Uterus (tissue), 4 donors: Measurements from ENCODE around the gene UBAP1. TPM values are rescaled to one million over a fixed set of nuclear protein-coding genes. Genes with fewer than 3 reads are reported as not detected.
A peak's percentile ranks its signal among the peaks of the same experiment; 100 is the strongest.

ENCODE experiments used
- DNase-seq, 2 donors: peaks; one replicate each; pipeline ENCODE4 v3.0.0-alpha.2; 2019 to 2020
- H3K27ac ChIP-seq, 2 donors: fragments of 200-600 bp; sonication (generic); 1 replicate in 1 of 2; 2 replicates in 1 of 2; pipeline ENCODE4 v1.5.1; 2016 to 2018
- H3K27me3 ChIP-seq, 2 donors: fragments of 200-600 bp; sonication (generic); one replicate each; pipeline ENCODE4 v1.5.1; 2018 to 2019; ENCODE audit warnings: control low read depth in 1 of 2
- H3K36me3 ChIP-seq, 2 donors: fragments of 200-600 bp; sonication (generic); one replicate each; pipeline ENCODE4 v1.5.1; 2019; ENCODE audit warnings: control low read depth in 1 of 2
- H3K4me1 ChIP-seq, 2 donors: fragments of 200-600 bp; sonication (generic); one replicate each; pipeline ENCODE4 v1.5.1; 2018 to 2019; ENCODE audit warnings: control low read depth in 1 of 2
- H3K4me3 ChIP-seq, 2 donors: fragments of 200-600 bp; sonication (generic); 1 replicate in 1 of 2; 2 replicates in 1 of 2; pipeline ENCODE4 v1.5.1; 2018 to 2019; ENCODE audit warnings: mild to moderate bottlenecking in 1 of 2
- H3K9me3 ChIP-seq, 2 donors: fragments of 200-600 bp; sonication (generic); one replicate each; pipeline ENCODE4 v1.5.1; 2019; ENCODE audit warnings: control low read depth in 1 of 2
- POLR2A ChIP-seq, 2 donors: fragments of 450-650 bp; IDR thresholded peaks; one replicate each; pipeline ENCODE4 v1.6.1; 2016; ENCODE audit warnings: antibody characterized with exemption in 2 of 2, mild to moderate bottlenecking in 1 of 2, moderate library complexity in 1 of 2
- intact Hi-C: fragments of 100-400 bp; cut with DNase I; formaldehyde crosslinking; loops from one replicate; pipeline ENCODE4 v1.15.1; 2023; ENCODE audit warnings: low total_unique reads
- total RNA-seq, 4 donors: library from RNA; depleted of rRNA in 3 of 4; stranded (reverse); fragments of >200 nt in 3 of 4; gene quantifications; one replicate each; pipeline versions ENCODE4 v1.1.0 to v1.2.4, GENCODE V29; 2014 to 2023
- TF ChIP-seq, protein P1 (sequence below), 4 experiments: fragments of 200-600 bp in 2 of 4; fragments of 450-650 bp in 2 of 4; sonication (generic) in 2 of 4; IDR thresholded peaks; one replicate each; pipeline ENCODE4 v1.5.1; 2016 to 2019; ENCODE audit warnings: antibody characterized with exemption in 4 of 4, mild to moderate bottlenecking in 2 of 4, moderate library complexity in 1 of 4
- donor health status: DM: yes; HTN: yes; CAD: no.

The UBAP1 gene
- total RNA-seq, 4 donors from 2014 or later, result 17.1 to 60.4 (median 24.9) TPM

GRCh38 chr9:34254966-34255825 is 76.4 kb downstream of the UBAP1 start:
- intact Hi-C loops, result no loop called here
- TF ChIP-seq, protein P1, sequence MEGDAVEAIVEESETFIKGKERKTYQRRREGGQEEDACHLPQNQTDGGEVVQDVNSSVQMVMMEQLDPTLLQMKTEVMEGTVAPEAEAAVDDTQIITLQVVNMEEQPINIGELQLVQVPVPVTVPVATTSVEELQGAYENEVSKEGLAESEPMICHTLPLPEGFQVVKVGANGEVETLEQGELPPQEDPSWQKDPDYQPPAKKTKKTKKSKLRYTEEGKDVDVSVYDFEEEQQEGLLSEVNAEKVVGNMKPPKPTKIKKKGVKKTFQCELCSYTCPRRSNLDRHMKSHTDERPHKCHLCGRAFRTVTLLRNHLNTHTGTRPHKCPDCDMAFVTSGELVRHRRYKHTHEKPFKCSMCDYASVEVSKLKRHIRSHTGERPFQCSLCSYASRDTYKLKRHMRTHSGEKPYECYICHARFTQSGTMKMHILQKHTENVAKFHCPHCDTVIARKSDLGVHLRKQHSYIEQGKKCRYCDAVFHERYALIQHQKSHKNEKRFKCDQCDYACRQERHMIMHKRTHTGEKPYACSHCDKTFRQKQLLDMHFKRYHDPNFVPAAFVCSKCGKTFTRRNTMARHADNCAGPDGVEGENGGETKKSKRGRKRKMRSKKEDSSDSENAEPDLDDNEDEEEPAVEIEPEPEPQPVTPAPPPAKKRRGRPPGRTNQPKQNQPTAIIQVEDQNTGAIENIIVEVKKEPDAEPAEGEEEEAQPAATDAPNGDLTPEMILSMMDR (IDR thresholded peaks at IDR 0.05), result no peak
- Histone ChIP-seq H3K36me3 (no peaks in the 10 kb centered on the region), H3K27ac (peak overlapping the region; percentile 73 to 78), H3K27me3 (no peaks in the 10 kb centered on the region), H3K9me3 (no peaks in the 10 kb centered on the region), H3K4me3 (no peak overlapping the region), H3K4me1 (peaks cover 5 to 10% of the 10 kb centered on the region in 2 donors)
- peak; percentile 31 to 52 for DNase-seq

- intact Hi-C loops, result no loop called here
- peak overlapping the region in 1 of 2 donors; percentile 73 for H3K27ac ChIP-seq
- no peaks in the 10 kb centered on the region for H3K9me3 ChIP-seq
- H3K27me3 ChIP-seq, result no peaks in the 10 kb centered on the region
- H3K4me1 ChIP-seq, result peaks cover 5 to 10% of the 10 kb centered on the region in 2 donors
- H3K4me3 ChIP-seq, result no peak overlapping the region
- H3K36me3 ChIP-seq, result no peaks in the 10 kb centered on the region
- TF ChIP-seq, protein P1 (IDR thresholded peaks at IDR 0.05), result no peak
- no peak for TF ChIP-seq POLR2A (IDR thresholded peaks at IDR 0.05)
- no peak for DNase-seq
Observed at GRCh38 chr9:34256104-34256503, 77.3 kb downstream of the UBAP1 start.

- no peak for TF ChIP-seq POLR2A (IDR thresholded peaks at IDR 0.05)
- TF ChIP-seq, protein P1 (IDR thresholded peaks at IDR 0.05), result no peak
- H3K36me3 ChIP-seq, result no peaks in the 10 kb centered on the region
- H3K27ac ChIP-seq, result no peak overlapping the region
- no peaks in the 10 kb centered on the region for H3K27me3 ChIP-seq
- H3K9me3 ChIP-seq, result no peaks in the 10 kb centered on the region
- DNase-seq, result no peak
- peaks cover 5 to 10% of the 10 kb centered on the region in 2 donors for H3K4me1 ChIP-seq
- no peak overlapping the region for H3K4me3 ChIP-seq
- intact Hi-C loops, result no loop called here
Observed at GRCh38 chr9:34256987-34257585, 78.2 kb downstream of the UBAP1 start.

- intact Hi-C loops, result no loop called here
Observed at GRCh38 chr9:34259315-34259714, 80.5 kb downstream of the UBAP1 start.

More at GRCh38 chr9:34259315-34259714, 80.5 kb downstream of the UBAP1 start:
- Histone ChIP-seq H3K4me3 (no peak overlapping the region), H3K9me3 (no peaks in the 10 kb centered on the region), H3K36me3 (no peaks in the 10 kb centered on the region), H3K27me3 (no peaks in the 10 kb centered on the region), H3K27ac (no peak overlapping the region), H3K4me1 (peaks cover 3 to 5% of the 10 kb centered on the region in 2 donors)
- DNase-seq, result no peak
- TF ChIP-seq POLR2A (IDR thresholded peaks at IDR 0.05), result no peak
- TF ChIP-seq, protein P1 (IDR thresholded peaks at IDR 0.05), result no peak
